OCI-LY3 (cell line): Measurements from ENCODE around the gene ALOXE3.

Experiments
- CTCF ChIP-seq: fragments of 200-600, 300-600 bp; sonication (generic); IDR thresholded peaks from 2 replicates; pipeline ENCODE4 v1.5.1; 2014; ENCODE audit warnings: antibody characterized with exemption, low read length, low read depth
- EZH2phosphoT487 ChIP-seq: fragments of 200-600 bp; shearing (Covaris generic); IDR thresholded peaks from 2 replicates; pipeline ENCODE4 v1.6.1; 2018; ENCODE audit warnings: antibody characterized with exemption, mixed run types, low read depth

DNA sequence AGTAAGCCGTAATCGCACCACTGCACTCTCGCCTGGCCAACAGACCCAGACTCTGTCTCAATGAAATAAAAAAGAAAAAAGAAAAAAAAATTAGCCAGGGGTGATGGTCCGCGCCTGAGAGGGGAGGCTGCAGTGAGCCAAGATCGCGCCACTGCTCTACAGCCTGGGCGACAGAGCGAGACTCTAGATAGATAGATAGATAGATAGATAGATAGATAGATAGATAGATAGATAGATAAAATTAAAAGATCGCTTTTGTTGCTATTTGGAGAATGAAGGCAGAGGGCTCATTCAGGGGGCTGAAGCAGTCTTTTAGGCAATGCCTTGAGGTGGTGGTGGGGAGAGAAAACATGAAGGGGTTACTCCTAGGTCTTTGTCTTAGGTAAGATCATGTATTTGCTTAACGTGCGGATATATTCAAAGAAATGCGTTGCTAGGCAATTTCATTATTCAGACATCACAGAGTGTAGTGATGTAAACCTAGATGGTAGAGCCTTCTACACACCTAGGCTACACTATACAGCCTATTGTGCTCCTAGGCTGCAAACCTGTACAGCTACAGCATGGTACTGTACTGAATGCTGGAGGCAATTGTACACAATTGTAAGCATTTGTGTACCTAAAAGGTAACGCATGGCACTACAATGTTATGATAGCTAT, 9.9 kb upstream of the ALOXE3 start:
- TF ChIP-seq CTCF (no peak), EZH2phosphoT487 (no peak)
